ENCODE measurements around the gene EAF2.
"Not testable (repeated sequence)": the region's sequence is repeated elsewhere in the genome, so short reads cannot be mapped to it uniquely, and the experiment has no call there.

EAF2 gene

DNA sequence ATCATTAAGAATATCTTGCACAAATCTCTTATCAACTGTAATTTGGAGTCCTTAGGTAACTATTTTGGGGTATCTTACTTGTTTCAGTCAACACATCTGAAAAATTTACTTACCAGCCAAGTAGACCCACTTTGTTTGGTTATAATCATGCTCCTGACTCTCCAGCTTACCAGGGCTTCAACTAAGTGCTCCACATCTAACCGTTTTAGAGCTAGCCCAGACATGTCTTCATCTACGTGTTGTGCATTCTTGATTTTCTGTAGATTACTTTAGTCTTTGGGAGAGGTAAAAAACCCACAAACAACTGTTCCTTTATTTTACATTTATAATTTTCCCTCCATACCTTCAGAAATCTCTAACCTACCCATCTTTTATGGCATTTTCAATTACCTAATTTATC lies 17.2 kb downstream of the EAF2 start:
- in situ Hi-C loops (cut with HindIII; ENCODE audit: low pct_ligation_motif_present, low pct_unique_long_range_greater_than_20kb, low sequenced_read_pairs), result no loop called here
- no peak for DNase-seq

GRCh38 chr3:121855555-121855954 lies 20.5 kb downstream of the EAF2 start:
- peak; percentile 9 for DNase-seq
- in situ Hi-C loops (cut with HindIII; ENCODE audit: low pct_ligation_motif_present, low pct_unique_long_range_greater_than_20kb, low sequenced_read_pairs), result no loop called here

DNA sequence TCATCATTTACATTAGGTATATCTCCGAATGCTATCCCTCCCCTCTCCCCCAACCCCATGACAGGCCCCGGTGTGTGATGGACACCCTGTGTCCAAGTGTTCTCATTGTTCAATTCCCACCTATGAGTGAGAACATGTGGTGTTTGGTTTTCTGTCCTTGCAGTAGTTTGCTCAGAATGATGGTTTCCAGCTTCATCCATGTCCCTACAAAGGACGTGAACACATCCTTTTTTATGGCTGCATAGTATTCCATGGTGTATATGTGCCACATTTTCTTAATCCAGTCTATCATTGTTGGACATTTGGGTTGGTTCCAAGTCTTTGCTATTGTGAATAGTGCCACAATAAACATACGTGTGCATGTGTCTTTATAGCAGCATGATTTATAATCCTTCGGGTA lies 22.8 kb downstream of the EAF2 start:
- DNase-seq; in situ Hi-C loops (cut with HindIII; ENCODE audit: low pct_ligation_motif_present, low pct_unique_long_range_greater_than_20kb, low sequenced_read_pairs): not testable (repeated sequence)

- in situ Hi-C loops (cut with HindIII; ENCODE audit: low pct_ligation_motif_present, low pct_unique_long_range_greater_than_20kb, low sequenced_read_pairs); DNase-seq: not testable (repeated sequence)
Observed at GRCh38 chr3:121863247-121863646, 28.2 kb downstream of the EAF2 start.

- no peak for DNase-seq
- in situ Hi-C loops (cut with HindIII; ENCODE audit: low pct_ligation_motif_present, low pct_unique_long_range_greater_than_20kb, low sequenced_read_pairs), result no loop called here
Observed at GRCh38 chr3:121863801-121864200, 28.8 kb downstream of the EAF2 start.

GRCh38 chr3:121869736-121870135 lies 34.7 kb downstream of the EAF2 start:
- DNase-seq, result no peak
- in situ Hi-C loops (cut with HindIII; ENCODE audit: low pct_ligation_motif_present, low pct_unique_long_range_greater_than_20kb, low sequenced_read_pairs), result no loop called here

GRCh38 chr3:121870717-121871116 lies 35.7 kb downstream of the EAF2 start:
- in situ Hi-C loops (cut with HindIII; ENCODE audit: low pct_ligation_motif_present, low pct_unique_long_range_greater_than_20kb, low sequenced_read_pairs), result no loop called here
- DNase-seq, result no peak

GRCh38 chr3:121871430-121871829 lies 36.4 kb downstream of the EAF2 start:
- in situ Hi-C loops (cut with HindIII; ENCODE audit: low pct_ligation_motif_present, low pct_unique_long_range_greater_than_20kb, low sequenced_read_pairs), result no loop called here
- DNase-seq, result no peak

DNA sequence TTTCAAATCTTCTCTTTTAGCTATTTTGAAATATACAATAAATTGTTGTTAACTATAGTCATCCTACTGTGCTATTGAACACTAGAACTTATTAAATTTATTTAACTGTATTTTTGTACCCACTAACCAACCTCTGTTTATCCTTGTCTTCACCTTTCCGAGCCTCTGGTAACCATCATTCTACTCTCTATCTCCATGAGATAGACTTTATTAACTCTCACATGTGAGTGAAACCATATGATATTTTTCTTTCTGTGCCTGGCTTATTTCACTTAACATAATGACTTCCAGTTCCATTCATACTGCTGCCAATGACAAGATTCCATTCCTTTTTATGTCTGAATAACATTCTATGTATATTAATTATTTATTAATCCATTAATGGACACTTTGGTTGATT lies 43.4 kb downstream of the EAF2 start:
- in situ Hi-C loops (cut with HindIII; ENCODE audit: low pct_ligation_motif_present, low pct_unique_long_range_greater_than_20kb, low sequenced_read_pairs), result no loop called here
- DNase-seq, result no peak

DNA sequence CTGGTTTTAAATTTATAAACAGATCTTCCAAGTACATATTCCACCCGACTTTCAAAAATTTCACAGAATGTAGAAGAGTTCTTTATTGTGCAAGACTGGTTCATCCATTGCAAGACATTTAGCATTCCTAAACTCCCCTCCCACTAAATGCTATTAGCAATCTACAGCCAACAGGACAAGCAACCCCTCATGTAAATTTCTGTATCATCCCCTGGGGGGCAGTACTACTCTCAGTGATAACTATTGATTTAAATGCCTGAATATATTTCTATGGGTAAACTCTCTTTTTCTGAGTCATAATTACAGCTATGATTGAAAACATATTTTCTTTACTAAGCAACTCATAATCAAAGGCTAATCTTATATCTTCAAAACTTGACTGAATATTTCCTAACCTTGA lies 48.5 kb downstream of the EAF2 start:
- DNase-seq, result peak; percentile 14
- in situ Hi-C loops (cut with HindIII; ENCODE audit: low pct_ligation_motif_present, low pct_unique_long_range_greater_than_20kb, low sequenced_read_pairs), result no loop called here

GRCh38 chr3:121885386-121885785 lies 50.4 kb downstream of the EAF2 start:
- in situ Hi-C loops (cut with HindIII; ENCODE audit: low pct_ligation_motif_present, low pct_unique_long_range_greater_than_20kb, low sequenced_read_pairs), result no loop called here
- DNase-seq, result no peak

DNA sequence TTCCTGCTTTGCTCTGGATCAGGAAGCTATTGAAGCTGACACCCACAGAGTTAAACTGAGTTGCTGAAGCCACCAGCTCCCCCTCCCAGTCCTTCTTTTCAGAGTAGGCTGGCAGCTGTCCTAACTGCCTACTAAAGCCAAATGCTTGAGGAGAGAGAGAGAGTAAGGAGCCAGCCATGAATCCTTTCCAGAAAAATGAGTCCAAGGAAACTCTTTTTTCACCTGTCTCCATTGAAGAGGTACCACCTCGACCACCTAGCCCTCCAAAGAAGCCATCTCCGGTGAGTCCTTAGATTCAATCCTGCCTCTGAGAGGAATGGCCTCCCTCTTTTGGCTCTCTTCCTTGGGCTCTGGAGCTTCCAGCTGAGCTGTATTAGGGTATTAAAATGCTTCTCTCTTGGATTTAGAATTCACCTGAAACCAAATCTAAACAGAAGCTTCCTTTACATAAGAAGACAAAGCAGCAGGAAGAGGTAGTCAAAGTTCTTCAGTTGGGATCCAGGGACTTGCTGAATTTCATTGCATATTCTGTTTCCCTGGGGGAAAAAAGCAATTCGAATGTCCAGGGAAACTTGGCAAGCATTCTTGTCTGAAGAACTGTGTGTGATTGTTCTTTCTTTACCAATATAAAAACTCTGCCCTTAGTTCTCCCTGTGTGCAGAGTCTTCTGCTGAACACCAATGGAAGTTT lies 59.4 kb downstream of the EAF2 start, which contains the start of gene SLC15A2:
TSS of gene SLC15A2 (plus strand) at position 101 of the 690 bp plus-strand sequence. CDS start at position 177, 76 bp downstream.
- no peak for DNase-seq
- in situ Hi-C loops (cut with HindIII; ENCODE audit: low pct_ligation_motif_present, low pct_unique_long_range_greater_than_20kb, low sequenced_read_pairs), result no loop called here

- in situ Hi-C loops (cut with HindIII; ENCODE audit: low pct_ligation_motif_present, low pct_unique_long_range_greater_than_20kb, low sequenced_read_pairs), result no loop called here
- DNase-seq, result no peak
Observed at GRCh38 chr3:121895121-121895520, 60.1 kb downstream of the EAF2 start.

DNA sequence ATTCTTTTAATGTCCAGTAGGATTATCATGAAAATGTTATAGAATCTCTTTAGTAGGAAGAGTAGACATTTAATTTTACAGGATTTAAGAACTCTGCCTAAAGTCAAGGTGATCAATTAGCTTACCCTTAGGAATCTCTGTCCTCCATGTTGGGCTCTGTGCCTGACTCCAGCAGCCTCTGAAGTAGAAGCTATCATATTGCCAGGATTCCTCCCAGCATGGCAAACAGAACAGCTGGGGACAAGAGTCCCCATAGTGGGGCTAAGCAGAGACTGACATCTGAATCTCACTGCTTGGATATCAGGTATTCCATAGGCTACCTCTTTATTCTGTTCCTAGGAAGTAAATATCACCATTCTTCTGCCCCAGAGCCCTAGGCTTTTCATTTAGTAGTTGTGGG lies 60.7 kb downstream of the EAF2 start:
- in situ Hi-C loops (cut with HindIII; ENCODE audit: low pct_ligation_motif_present, low pct_unique_long_range_greater_than_20kb, low sequenced_read_pairs), result no loop called here
- no peak for DNase-seq

GRCh38 chr3:121896823-121897222 lies 61.8 kb downstream of the EAF2 start:
- no peak for DNase-seq
- in situ Hi-C loops (cut with HindIII; ENCODE audit: low pct_ligation_motif_present, low pct_unique_long_range_greater_than_20kb, low sequenced_read_pairs), result no loop called here

DNA sequence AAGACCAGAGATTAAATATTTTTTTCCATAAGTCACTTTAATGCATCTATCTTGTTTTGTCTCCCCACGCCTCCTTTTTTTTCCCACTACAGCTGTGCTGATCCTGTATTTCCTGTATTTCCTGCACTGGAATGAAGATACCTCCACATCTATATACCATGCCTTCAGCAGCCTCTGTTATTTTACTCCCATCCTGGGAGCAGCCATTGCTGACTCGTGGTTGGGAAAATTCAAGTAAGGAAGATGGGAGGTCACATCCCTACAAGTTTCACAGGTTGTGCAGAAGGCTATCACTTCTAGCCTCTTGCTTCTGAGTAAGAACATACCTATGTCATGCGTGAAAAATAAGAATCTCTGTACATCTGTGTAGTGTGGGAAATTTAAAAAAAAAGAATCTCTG lies 62.3 kb downstream of the EAF2 start:
- DNase-seq, result no peak
- in situ Hi-C loops (cut with HindIII; ENCODE audit: low pct_ligation_motif_present, low pct_unique_long_range_greater_than_20kb, low sequenced_read_pairs), result no loop called here

DNA sequence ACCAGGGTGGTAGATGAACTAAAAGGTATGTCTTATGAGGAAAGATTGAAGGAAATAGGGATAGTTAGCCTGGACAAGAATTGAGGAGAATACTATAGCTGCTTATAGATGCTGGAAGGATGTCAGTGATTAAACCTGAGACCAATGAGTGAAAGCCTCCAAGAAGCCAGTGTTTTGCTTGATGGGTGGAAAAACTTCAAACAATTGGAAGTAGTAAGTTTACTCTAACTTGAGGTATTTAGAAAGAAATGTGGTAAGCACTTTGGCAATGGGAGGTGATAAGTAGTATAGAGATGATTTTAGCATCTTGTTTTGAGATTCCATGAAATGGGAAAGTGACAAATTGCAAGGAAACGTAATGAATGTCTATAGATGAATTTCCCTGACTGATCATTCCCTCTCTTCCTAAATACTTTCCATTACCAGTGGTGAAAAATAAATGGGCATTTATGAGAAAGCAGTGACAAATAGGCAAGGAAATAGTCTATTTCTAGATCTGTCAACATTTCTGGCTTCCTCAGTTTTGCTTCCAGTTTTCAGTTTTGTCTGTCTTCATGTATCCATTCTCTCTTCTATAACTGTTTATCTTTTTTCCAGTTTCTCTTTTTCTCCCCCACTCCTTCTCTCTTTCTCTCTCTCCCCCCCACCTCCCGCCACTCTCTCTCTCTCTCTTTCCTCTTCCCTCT lies 78.4 kb downstream of the EAF2 start:
- no peak for DNase-seq
- in situ Hi-C loops (cut with HindIII; ENCODE audit: low pct_ligation_motif_present, low pct_unique_long_range_greater_than_20kb, low sequenced_read_pairs), result no loop called here

GRCh38 chr3:121914081-121914998 lies 79.3 kb downstream of the EAF2 start:
- no peak for DNase-seq
- in situ Hi-C loops (cut with HindIII; ENCODE audit: low pct_ligation_motif_present, low pct_unique_long_range_greater_than_20kb, low sequenced_read_pairs), result no loop called here

- in situ Hi-C loops (cut with HindIII; ENCODE audit: low pct_ligation_motif_present, low pct_unique_long_range_greater_than_20kb, low sequenced_read_pairs), result no loop called here
- DNase-seq, result no peak
Observed at GRCh38 chr3:121916189-121916588, 81.2 kb downstream of the EAF2 start.

Measured in ACHN (cell line).